ENCODE measurements around the gene HTR3B. TPM values are rescaled to one million over a fixed set of nuclear protein-coding genes. Genes with fewer than 3 reads are reported as not detected.
"Not testable (repeated sequence)": the region's sequence is repeated elsewhere in the genome, so short reads cannot be mapped to it uniquely, and the experiment has no call there.

Gene HTR3B, protein sequence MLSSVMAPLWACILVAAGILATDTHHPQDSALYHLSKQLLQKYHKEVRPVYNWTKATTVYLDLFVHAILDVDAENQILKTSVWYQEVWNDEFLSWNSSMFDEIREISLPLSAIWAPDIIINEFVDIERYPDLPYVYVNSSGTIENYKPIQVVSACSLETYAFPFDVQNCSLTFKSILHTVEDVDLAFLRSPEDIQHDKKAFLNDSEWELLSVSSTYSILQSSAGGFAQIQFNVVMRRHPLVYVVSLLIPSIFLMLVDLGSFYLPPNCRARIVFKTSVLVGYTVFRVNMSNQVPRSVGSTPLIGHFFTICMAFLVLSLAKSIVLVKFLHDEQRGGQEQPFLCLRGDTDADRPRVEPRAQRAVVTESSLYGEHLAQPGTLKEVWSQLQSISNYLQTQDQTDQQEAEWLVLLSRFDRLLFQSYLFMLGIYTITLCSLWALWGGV
- not detected in 2 replicates for total RNA-seq

DNA sequence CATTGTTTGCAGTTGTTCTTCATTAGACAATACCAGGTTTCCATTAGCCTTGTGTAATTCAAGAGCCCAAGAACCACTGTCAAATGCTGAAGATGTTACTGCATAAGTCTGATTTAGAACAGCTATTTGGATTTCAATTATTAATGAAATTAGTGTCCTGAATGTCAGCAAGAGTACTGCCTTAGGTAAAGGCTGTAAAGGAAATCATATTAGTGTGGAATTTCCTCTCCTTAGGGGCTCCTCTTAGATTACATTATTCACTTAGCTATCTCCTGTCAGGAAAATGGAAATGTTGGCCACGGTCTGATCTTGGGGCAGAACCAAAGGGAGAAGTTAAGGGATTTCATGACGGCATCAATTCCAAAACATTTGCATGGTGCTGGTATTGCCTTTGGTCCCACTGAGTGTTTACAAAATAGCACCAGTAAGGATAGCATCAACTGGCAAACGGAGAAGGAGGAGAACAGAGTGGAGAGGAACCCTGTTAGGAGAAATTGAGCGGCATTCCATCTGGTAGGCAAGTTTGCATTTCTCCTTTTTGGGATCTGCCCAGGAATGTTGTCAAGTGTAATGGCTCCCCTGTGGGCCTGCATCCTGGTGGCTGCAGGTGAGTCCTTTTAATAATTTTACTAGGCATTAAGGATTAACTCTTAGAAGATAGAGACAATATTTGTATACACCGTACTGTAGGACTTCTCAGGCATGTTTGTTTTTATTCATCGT is at the start of gene HTR3B:
Gene HTR3B, plus strand, starts transcription at position 418 of the 723 bp plus-strand sequence. Its CDS starts 138 bp downstream, at position 556.
- DNase-seq (ENCODE audit: extremely low read depth, low read depth, low spot score) = no peak

DNA sequence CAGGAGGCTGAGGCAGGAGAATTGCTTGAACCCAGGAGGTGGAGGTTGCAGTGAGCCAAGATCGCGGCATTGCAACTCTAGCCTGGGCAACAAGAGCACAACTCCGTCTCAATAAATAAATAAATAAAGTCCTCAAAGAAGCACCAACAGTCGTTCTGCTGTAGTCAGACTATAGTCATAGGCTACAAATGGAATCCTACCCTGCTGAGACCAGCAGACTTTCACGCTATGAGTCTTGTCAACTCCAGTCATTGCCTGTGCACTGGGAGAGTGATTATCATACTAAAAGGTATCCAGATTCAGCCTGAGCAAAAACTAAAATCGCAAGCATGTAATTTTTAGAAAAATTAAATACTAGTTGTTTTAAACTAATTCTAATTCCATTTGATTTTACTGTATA is 48.8 kb upstream of the HTR3B start:
- no peak for DNase-seq (ENCODE audit: extremely low read depth, low read depth, low spot score)

DNA sequence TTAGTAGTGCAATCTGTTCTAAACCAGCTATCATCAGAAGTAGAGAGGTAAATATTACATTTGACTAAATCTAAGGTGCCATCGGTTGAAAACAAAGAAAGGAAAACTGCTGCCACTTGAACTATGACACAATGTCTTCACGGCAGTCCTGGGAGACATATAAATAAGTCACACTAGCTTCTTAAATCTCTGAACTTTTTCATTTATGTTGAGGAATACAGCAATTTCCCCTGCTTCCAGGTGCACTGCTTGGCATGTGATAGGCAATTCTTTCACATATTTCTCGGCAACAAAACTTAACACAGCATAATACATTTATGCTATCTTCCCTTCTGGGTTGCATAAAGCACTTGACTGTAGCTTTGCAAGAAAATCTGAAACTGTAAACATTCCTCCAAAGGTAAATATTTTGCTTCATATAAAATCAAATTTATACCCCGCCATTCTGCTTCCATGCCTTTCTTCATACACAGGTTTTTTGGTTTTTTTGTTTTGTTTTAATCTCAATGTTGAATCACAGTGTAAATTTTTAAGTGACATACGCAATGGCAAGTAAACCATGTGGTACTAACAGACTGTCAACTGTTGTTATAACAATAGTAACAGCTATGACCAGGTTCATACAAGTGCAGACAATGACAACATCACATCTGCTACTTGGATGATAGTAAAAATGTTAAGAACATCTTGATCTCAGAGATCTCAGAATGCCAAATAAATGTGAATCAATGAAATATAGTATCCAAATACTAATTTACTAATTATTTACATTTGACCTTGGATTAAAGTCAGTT is 47.4 kb upstream of the HTR3B start:
- no peak for DNase-seq (ENCODE audit: extremely low read depth, low read depth, low spot score)

DNA sequence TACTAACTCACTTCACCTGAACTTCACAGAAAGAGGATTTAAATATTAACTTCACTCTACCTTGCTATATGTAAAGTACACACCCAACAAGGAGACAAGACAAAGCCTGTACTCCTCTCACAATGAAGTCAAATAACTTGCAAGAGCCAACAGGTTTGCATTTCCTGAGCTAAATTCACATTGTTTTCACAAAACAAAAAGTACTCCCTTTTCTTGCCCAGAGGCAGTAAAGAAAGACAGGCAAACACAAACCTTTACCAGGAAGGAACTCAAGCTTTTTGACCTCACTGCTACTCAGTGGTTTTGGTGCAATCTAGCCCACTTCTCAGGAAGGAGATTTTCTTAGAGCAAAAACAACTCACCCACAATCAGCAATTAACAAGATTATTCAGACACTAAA is 44.9 kb upstream of the HTR3B start:
- no peak for DNase-seq (ENCODE audit: extremely low read depth, low read depth, low spot score)

DNA sequence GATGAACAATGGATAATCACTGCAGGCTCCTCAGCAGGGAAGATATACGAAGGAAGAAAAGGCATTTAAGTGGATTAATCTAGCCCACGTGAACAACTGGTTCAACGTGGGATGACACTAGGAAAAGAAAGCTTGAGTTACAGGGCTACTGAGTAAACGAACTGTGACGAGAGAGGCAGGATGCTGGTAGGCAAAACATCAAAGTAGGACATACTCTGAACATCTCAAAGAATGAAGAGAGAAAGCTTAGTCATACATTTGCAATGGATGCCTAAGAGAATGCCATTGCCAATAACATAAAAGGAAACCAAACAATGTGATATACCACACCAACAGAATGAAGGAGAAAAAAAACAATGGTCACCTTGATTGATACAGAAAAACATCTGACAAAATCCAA is 42.2 kb upstream of the HTR3B start:
- no peak for DNase-seq (ENCODE audit: extremely low read depth, low read depth, low spot score)

DNA sequence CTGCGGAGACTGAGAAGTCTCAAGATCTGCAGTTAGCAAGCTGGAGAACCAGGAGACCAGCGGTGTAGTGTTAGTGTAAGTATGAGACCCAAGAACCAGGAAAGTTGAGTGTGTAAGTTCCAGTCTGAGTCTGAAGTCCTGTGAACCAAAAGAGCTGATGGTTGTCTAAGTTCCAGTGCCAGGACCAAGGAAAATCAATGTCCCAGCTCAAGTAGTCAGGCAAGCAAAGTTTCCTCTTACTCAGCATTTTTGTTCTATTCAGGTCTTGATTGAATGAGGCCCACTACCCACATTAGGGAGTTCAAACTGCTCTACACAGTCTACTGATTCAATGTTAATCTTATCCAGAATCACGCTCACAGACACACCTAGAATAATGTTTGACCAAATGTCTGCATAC is 40.2 kb upstream of the HTR3B start:
- DNase-seq (ENCODE audit: extremely low read depth, low read depth, low spot score) = no peak

DNA sequence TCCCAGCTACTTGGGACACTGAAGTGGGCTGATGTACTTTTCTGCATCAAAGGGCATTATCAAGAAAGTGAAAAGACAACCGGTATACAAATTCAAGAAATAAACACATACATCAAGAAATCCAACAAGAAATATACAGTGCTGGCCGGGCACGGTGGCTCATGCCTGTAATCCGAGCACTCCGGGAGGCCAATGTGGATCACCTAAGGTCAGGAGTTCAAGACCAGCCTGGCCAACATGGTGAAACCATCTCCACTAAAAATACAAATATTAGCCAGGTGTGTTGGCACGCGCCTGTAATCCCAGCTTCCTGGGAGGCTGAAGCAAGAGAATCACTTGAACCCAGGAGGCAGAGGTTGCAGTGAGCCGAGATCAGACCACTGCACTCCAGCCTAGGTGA is 38.7 kb upstream of the HTR3B start:
- DNase-seq (ENCODE audit: extremely low read depth, low read depth, low spot score) = no peak

DNA sequence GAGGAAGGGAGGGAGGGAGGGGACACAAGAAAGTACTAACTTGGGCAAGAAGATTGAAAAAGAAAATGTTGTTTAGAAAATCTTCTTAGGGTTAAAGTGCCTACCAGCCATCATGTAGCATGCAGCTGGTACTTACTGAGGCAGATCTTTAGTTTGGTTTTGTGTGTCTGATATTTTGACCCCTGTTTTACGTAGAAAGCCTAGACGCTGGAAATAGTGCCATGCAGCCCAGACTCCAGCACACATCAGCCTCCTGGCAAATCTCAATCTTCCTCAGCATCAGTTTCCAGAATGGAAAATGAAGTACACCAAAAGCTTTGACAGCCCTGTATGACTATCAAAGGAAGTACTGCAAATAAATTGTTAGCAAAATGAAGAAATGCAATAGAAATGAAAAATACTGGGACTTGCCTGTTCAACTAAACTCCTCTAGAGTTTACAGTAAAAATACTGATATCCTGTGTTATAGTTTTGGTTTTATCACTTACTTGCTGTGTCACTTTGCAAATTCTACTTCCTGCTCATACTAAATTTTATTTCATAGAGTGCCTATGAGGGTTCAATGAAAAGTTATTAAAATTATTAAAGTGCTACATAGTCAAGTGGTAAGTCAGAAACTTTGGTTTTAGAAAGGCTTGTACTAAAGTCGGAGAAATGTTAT is 36.6 kb upstream of the HTR3B start:
- no peak for DNase-seq (ENCODE audit: extremely low read depth, low read depth, low spot score)

DNA sequence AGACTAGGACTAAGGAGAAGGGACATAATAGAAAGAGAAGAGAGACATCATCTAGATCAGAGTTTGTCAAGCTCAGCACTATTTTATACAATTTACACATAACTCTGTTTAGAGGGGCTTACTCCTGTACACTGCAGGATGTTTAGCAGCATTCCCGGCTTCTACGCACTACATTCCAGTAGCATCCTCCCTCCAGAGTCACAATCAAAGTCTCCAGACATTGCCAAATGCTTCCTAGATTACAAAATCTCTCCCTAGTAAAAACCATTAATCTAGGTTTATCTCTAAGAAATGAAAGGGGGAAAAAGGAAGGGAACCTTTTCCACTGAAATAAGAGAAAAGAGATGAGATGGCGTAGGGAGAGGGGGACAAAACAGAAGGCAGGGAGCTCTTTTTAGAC is 33.3 kb upstream of the HTR3B start:
- no peak for DNase-seq (ENCODE audit: extremely low read depth, low read depth, low spot score)

DNA sequence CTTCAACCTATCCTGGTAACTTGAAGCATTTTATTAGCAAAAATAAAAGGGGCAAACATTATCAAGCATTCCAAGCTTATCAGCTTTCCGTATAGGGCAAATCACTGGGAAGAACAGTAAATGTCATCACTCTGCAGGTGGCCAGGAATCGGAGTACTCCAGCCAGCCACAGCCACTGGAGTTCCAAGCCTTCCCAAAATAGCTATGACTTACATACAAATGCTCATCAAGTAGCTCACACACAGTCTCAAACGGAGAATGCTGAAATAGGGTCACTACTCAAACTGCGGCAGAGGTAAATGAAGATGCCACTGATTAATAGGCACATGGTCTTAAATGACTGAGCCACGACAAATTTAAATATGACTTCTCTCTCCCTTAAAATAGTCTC is 31.4 kb upstream of the HTR3B start:
- no peak for DNase-seq (ENCODE audit: extremely low read depth, low read depth, low spot score)

DNA sequence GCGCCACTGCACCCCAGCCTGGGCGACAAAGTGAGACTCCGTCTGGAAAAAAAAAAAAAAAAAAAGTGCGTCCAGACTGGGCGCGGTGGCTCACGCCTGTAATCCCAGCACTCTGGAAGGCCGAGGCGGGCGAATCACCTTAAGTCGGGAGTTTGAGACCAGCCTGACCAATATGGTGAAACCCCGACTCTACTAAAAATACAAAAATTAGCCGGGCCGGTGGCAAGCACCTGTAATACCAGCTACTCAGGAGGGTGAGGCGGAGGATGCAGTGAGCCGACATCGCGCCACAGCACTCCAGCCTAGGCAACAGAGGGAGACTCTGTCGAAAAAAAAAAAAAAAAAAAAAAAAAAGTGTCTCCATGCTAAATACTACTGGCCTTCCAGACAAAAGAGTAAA is 30.5 kb upstream of the HTR3B start:
- no peak for DNase-seq (ENCODE audit: extremely low read depth, low read depth, low spot score)

DNA sequence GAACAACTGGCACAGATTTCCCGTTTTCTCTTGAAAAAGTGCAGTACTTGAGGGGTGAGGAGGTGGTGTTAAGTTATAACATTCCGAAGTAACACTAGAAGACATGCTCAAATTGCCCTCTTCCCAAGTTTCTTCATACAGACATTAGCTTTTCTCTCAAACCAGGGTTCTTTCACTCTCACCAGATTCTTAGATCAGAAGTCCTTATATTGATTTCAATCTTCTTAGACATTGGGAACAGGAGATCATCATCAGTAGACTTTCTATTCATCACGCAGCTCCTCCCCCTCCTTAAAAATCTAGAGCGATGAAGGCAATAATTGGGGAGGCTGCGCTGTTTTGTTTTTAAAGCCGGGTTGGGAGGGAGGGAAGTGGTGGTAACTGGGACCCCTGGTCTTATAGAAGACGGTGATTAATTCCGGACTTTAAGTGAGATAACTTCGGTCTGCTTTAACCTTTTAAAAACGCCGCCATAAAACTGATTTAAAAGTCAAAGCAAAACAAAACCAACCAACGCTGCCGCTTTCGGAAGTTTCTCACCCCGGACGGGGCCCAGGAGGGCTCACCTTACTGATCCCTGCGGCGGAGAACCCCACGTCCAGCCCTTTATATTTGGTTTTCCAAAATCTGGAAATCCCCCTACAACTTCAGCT is 29.9 kb upstream of the HTR3B start:
- DNase-seq (ENCODE audit: extremely low read depth, low read depth, low spot score) = no peak

DNA sequence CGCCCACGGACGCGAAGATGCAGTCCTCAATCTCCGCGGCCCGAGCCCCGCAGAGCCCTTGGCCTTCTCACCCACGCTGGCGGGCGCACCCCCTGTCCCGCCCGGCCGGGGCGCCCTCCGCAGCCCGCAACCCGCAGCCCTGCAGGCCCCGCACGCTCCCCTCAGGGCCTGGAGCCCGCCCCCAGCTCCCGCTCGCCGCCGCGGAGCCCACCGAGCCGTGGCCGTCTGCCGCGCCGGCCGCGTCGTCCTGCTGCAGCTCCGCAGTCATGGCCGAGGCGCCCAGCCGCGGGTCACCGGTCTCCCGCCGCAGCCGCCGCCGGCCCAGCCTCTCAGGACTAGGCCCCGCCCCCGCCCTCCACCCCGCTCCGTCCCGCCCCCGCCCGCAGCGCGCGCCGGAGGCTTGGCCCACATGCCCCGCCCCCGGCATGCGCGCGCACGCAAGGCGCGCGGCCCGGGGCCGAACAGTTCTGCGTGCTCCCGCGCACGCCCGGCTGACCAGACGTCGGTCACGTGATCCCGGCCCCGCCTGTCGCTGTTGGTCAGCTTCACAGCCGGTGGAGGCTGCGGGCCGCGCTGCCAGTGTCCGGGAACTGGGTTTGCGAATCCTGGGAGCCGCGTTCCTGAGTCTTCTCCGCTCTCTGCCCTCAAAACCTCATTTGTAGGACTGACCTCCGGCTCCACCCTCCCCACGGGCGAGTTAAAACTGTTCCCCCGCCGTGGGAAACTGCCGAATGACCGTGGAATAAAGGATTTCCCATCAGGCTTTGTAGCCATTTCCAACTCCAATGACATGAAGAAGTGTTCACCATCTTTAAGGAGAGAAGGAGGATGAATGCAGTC is 29.1 kb upstream of the HTR3B start, which contains the start of gene USP28:
Gene USP28, minus strand, starts transcription at position 339 of the 840 bp plus-strand sequence. Its CDS starts 71 bp downstream, at position 268.
- DNase-seq (ENCODE audit: extremely low read depth, low read depth, low spot score) = no peak

DNA sequence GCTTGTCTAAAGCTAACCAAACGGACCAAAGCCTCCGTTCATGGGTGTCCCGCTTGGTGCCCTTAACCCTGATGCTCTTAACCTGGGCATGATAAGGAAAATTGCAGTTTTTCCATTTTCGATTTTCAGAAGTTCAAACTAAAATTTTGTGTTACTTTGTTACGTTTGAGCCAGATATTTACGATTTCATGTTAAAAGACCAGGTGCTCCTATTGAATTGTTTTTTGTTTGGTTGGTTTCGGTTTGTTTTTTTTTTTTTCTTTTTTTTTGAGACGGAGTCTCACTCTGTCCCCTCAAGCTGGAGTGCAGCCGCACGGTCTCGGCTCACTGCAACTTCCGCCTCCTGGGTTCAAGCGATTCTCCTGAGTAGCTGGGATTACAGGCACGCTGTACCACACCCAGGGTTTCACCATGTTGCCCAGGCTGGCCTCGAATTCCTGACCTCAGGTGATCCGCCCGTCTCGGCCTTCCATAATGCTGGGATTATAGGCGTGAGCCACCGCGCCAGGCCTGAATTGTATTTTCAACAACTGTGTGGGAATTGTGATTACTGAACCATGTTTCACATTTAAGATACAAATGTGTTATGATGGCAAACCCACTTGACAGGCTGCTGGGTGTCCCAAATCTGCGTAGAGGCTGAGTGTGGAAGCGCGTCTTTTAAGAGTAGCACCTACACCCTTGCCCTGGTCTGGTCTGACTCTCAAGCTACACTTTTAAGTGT is 28.4 kb upstream of the HTR3B start:
- DNase-seq (ENCODE audit: extremely low read depth, low read depth, low spot score) = no peak

DNA sequence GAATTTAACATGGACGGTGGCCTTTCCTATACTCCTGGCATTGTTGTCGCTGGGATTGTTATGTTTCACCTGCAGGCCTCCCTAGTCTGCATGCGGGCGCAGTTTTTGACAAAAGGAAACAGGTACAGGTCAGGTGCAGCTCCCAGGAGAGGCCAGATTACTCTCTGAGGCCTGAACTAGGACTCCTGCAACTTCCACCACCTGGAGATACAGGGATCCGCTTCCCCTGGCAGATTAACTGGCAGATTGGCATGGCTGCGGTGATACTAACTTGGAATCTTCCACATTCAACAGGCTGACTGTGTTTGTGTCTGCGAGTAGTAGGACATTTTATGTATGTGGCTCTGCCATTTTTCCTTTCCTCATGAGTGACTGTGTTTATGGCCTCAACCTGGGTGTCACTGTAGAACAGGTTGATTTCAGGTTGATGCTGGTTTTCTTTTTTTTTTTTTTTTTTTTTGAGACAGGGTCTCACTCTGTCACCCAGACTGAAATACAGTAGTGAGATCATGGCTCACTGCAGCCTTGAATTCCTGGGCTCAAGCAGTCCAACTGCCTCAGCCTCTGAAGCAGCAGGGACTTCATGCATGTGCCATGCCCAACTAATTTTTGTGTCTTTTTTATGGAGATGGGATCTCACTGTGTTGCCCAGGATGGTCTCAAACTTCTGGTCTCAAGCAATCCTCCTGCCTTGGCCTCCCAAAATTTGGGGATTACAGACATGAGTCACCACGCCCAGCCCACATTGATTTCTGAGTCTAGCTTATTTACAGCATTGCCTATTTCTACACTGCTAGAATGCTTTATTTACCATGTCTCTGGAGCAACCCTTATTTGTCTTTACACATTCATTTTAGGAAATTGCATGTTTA is 27.6 kb upstream of the HTR3B start:
- DNase-seq (ENCODE audit: extremely low read depth, low read depth, low spot score) = no peak

DNA sequence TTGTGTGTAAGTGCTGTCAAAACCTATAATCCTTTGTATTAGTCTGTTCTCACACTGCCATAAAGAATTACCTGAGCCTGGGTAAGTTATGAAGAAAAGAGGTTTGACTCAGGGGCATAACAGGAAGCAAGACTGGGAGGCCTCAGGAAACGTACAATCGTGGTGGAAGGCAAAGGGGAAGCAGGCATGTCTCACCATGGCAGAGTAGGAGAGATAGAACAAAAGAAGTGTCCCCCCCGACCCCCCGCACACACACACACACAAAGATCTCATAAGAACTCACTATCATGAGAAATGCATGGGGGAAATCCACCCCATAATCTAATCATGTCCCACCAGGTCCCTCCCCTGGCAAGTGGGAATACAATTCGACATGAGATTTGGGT is 26.9 kb upstream of the HTR3B start:
- no peak for DNase-seq (ENCODE audit: extremely low read depth, low read depth, low spot score)

DNA sequence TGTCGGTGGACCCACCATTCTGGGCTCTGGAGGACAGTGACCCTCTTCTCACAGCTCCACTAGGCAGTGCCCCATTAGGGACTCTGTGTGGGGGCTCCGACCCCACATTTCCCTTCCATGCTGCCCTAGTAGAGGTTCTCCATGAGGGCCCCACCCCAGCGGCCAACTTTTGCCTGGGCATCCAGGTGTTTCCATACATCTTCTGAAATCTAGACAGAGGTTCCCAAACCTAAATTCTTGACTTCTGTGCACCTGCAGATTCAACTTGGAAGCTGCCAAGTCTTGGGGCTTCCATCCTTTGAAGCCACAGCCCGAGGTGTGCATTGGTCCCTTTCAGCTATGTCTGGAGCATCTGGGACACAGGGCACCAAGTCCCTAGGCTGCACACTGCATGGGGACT is 25.1 kb upstream of the HTR3B start:
- not testable (repeated sequence) for DNase-seq (ENCODE audit: extremely low read depth, low read depth, low spot score)

DNA sequence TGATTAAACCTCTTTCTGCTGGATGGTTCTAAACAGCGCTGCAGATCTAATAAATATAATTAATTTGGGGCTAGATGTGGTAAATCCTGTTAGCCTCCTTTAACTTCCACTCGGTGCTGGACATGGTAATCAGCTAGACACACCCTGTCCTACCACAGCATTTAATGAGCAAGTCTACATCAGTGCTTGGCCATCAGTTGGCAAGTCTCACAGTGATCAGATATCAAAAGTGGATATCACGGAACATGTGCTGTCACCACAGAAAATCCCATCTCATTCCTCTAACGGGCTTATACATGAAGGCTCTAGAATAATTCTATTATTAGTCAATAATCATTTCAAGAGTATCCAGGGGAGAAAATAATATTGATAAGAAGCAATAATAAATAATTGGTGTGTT is 23.6 kb upstream of the HTR3B start:
- no peak for DNase-seq (ENCODE audit: extremely low read depth, low read depth, low spot score)
